Choroid plexus epithelial cell (primary cell): ENCODE results near the gene CDC14B.
"Not testable (repeated sequence)": the region's sequence is repeated elsewhere in the genome, so short reads cannot be mapped to it uniquely, and the experiment has no call there.

Source experiments
- DNase-seq: peaks from one replicate; pipeline ENCODE4 v3.0.0-alpha.2; 2010; ENCODE audit warnings: low read depth
- H3K4me3 ChIP-seq: 2 replicates; pipeline ENCODE4 v1.5.1; 2011; ENCODE audit warnings: low read depth, mild to moderate bottlenecking, control low read depth, low read length, moderate library complexity
- CTCF ChIP-seq: conservative IDR thresholded peaks from 2 replicates; pipeline ENCODE4 v1.5.1; 2011; ENCODE audit warnings: low read depth, mild to moderate bottlenecking, control low read depth, inconsistent platforms, low read length, moderate library complexity

Gene CDC14B

GRCh38 chr9:96587338-96588315 lies 32.0 kb downstream of the CDC14B start:
- no peak for TF ChIP-seq CTCF
- DNase-seq: no peak
- H3K4me3 ChIP-seq: no peak overlapping the region

GRCh38 chr9:96585426-96585825 lies 34.2 kb downstream of the CDC14B start:
- no peak for TF ChIP-seq CTCF
- H3K4me3 ChIP-seq: no peak overlapping the region
- no peak for DNase-seq

- not testable (repeated sequence) for H3K4me3 ChIP-seq, DNase-seq
These were observed 37.4 kb downstream of the CDC14B start for GRCh38 chr9:96582199-96582598.

- no peak overlapping the region for H3K4me3 ChIP-seq
- no peak for TF ChIP-seq CTCF
- DNase-seq: no peak
These were observed 37.9 kb downstream of the CDC14B start for GRCh38 chr9:96581786-96582185.

- DNase-seq: no peak
- TF ChIP-seq CTCF: no peak
- H3K4me3 ChIP-seq: no peak overlapping the region
These were observed 38.3 kb downstream of the CDC14B start for GRCh38 chr9:96581301-96581700.

GRCh38 chr9:96574931-96575351 lies 44.7 kb downstream of the CDC14B start:
- no peak for TF ChIP-seq CTCF
- no peak overlapping the region for H3K4me3 ChIP-seq
- DNase-seq: no peak

- no peak overlapping the region for H3K4me3 ChIP-seq
- no peak for DNase-seq
- TF ChIP-seq CTCF: no peak
These were observed 45.2 kb downstream of the CDC14B start for GRCh38 chr9:96574455-96574854.
